GM23248 (cell line): ENCODE measurements around the gene PLAC8L1.

Experiments used
- EZH2 ChIP-seq: fragments of 200-600 bp; sonication (generic); IDR thresholded peaks from 2 replicates; pipeline ENCODE4 v1.6.1; 2018; ENCODE audit warnings: antibody characterized with exemption, mild to moderate bottlenecking; ENCODE audit not compliant: insufficient read depth, poor library complexity, severe bottlenecking
- EZH2phosphoT487 ChIP-seq: fragments of 200-600 bp; sonication (generic); IDR thresholded peaks from 2 replicates; pipeline ENCODE4 v1.6.1; 2018; ENCODE audit warnings: antibody characterized with exemption, moderate library complexity, mild to moderate bottlenecking, low read depth; ENCODE audit not compliant: insufficient read depth

DNA sequence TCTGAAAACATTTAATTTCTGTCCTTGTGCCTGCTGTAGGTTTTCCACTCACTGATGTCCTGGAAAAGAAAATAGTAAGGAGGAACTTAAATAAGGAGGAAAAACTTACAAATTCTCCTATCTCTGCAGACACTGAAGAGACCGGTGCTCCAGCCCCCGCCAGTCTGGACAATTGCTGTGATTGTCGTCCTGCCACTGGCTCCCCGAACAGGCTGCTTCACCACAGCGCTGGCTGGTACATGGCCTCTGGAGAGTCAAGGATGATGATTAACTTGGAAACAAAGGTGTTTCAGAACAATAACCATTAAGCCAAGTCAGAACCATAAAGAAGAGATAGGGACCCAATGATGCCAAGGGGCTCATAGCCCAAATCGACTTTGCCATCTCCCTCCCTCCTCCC is 7.3 kb downstream of the PLAC8L1 start:
- TF ChIP-seq EZH2, result no peak
- no peak for TF ChIP-seq EZH2phosphoT487
